GM18517 (cell line): ENCODE results near the gene LDAH.
A peak's percentile ranks its signal among the peaks of the same experiment; 100 is the strongest.

ENCODE experiments used
- ATAC-seq: cut with Tn5 transposase; IDR thresholded peaks from one replicate; pipeline ENCODE4 v1.9.1; 2021; ENCODE audit warnings: mild to moderate bottlenecking, moderate library complexity; ENCODE audit not compliant: unreplicated experiment

LDAH gene

DNA sequence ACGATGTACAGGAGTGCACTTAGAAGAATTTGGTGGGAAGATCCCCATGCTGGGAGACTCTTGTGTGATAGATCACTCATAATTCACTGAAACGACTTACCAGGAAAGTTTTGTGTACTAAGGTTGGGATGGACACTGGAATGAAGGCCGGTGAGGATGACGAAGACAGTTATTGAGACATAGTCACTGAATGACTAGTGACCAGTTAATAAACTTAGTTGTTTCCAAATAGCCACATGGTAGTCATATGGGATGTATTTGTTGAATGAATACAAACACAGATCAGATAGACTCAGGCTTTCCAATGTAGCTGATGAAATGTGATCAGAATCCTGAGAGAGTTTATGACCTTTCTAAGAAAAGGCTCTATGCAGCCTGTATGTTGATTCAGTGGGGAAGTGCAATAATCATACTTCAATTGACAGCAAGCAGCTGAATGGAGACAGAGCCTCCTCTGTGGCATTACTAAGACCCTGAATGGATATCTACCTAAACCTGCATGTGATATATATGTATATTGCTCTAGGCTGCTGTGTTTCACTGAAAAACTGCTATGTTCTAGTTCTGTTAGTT lies 135.6 kb downstream of the LDAH start:
- no peak for ATAC-seq

DNA sequence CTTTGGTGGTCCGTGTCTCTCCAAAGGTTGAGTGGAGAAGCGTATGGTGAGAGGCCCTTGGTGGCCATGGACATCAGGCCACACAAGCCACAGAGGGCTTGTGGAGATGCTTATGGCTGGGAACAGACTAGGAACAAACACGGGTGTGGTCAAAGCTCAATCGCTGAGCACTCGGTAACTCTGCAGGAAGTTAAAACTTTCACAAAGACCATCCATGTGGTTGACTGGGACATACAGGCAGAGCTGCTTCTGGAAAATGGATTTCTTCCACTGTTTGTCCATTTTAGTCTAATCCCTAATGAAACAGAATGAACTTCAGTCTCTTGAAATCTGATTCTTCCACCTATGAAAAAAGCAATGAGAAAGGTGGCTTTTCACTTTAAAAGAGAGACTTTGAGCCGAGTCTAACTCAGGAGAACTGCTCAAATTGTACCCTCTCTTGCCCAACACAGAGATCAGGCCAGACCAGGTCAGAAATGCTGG lies 138.3 kb downstream of the LDAH start:
- ATAC-seq = no peak

DNA sequence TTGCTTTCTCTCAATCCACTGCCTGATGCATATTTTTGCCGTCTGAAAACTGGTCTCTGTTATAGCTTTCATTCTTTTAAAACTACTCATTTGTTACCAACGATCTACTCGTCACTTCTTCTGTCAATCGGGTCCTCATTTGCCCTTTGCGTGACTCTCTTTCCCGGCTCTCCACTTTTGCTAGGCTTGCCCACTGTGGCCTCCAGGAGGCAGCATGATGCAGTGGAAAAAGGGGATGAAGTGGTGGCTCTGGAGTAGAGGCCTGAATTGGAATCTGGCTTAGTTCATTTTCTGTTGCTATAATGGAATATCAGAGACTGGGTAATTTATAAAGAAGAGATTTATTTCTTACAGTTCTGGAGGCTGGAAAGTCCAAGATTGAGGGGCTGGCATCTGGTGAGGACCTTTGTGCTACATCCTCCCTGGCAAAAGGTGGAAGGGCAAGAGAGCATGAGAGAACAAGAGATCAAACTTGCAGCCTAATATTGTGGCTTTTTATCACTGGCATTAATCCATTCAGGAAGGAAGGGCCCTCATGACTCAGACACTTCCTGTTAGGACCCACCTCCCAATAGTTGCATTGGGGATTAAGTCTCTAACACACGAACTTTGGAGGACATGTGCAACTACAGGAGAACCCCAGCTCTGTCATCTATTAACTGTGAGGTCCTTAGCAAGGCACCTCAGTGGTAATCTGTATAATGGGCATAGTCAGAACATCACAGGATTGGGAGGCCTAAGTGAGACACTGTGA lies 140.6 kb downstream of the LDAH start:
- ATAC-seq = no peak

DNA sequence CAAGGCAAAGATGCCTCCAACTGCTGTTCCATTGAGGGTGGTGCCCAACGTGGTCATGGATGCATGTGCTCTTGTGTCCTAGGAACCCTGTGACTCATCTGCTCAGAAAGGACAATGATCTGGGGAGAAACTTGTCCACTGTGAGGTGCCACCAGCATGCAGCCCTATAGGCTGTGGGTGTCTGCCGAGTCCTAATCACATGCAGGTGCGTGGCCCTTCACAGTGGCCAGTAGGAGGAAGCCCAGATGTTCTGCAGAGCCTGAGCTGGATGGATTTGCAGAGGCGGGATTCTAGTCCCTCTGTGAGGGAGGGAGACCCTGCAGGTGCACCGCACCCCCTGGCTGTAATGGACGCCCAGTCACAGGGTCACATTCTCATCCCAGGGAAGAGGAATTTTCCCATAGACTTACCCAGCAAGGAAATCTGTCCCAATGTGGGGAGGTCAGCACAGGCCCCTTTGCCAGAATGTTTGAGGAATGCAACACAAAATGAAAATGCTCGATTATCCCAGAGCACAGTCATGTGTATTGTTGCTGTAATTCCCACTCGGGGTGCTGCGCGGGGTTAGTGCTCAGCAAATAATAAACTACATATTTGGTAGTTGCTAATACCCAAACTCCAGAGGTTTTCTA lies 142.0 kb downstream of the LDAH start:
- ATAC-seq = no peak

DNA sequence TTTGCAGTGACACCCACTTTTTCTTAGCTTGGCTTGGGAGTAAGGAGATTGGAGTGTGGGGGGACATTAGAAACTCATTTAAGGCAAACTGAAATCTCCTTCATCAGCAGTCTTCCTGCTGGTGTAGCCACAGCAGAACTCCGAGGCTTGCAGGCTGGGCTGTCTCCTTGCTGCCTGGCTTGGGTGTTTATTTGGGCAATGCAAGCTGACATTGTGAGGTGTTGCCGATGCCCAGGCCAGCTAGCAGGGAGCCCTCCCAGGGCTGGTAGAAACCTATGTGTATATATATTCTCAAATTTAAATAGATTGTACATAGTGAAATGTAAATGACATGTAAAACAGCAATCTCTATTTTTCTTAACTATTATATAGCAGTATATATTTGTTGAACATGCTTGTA lies 144.1 kb downstream of the LDAH start:
- no peak for ATAC-seq

DNA sequence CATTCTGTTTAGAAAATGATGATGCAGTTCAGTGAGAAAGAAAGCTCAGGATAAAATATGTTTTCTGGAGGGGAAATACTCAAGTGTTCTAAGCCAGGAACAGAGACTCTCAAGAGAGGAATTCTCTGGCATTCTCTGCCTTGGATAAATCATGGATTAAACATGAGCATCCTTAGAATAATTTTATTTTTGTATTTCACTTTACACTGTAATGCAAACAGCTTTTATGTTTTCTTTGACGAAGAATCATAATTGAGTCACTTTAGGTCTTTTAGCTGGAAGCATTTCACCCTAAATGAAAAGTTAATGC lies 144.9 kb downstream of the LDAH start:
- no peak for ATAC-seq

DNA sequence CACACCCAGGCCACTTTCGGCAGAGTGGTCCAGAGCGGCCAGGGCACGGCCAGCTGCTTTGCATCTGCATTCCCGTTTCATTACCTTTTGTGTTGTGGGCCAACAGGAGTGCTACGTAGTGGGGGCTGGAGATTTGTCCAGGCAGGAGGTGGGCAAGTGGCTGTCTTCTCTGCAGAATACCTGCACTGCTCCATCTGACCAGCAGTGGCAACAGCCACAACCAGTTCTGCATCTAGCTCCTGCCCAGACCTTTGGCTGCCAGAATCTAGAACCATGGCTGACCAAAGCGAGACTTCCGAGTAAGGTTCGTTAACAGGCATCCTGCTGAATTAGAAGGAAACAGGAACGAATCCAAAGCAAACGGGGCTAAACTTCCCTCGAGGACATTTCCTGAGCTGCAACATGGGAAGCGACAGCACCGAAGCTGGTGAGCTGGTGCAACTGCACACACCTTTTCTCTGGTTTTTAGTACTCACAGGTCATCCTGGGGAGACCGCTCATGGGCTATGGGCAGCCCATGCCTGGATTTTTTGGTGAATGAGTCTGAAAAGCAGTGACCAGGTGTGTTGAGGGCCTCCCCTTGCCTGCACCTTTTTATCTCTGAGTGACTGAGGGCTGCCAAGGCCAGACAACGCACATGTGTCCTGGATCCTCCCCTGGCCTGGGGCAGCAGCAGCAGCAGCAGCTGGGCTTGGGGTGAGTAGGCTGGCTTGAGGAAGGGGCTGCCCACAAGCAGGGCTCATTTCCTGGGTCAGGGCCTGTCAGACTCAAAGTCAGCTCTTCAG lies 145.4 kb downstream of the LDAH start:
- ATAC-seq = peak; percentile 40

DNA sequence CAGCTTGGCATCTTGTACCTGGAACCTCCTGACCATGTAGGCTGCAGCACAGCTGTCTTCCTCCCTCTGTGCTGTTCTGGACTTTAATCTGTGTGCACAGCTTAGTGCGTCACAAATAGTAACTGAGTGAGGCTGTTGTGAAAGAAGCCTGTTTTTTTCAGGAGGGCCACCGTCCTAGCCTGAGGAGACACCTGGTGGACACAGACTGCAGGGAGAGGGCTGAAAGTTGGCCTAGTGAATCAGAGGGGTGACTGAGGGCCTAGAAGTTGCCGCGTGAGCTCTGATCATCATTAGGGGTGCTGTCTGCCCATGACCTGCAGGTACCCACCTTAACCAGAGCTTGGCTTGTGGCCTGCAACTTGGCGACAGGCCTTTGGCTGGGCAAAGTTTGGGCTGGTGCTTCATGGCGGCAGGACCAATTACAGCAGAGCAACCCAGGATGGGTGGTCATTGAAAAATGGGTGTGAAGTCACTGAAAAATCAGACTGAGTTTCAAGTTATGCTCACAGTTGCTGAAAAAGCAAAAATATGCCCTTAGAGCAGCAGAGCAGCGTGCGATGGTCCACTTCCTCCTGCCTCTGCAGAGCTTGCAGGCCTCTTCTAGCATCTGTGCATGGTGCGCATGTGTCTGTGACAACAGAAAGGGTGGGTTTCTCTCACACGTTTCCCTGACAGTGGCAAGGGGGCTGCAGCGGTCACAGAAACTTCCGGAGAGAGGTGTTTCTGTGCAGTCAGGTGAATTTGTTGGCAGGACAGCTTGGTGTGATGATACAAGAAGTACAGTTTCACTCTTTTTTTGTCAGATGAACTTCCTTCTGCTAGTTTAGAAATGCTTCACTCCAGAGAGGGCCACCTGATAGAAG lies 146.3 kb downstream of the LDAH start:
- peak; percentile 50 for ATAC-seq

DNA sequence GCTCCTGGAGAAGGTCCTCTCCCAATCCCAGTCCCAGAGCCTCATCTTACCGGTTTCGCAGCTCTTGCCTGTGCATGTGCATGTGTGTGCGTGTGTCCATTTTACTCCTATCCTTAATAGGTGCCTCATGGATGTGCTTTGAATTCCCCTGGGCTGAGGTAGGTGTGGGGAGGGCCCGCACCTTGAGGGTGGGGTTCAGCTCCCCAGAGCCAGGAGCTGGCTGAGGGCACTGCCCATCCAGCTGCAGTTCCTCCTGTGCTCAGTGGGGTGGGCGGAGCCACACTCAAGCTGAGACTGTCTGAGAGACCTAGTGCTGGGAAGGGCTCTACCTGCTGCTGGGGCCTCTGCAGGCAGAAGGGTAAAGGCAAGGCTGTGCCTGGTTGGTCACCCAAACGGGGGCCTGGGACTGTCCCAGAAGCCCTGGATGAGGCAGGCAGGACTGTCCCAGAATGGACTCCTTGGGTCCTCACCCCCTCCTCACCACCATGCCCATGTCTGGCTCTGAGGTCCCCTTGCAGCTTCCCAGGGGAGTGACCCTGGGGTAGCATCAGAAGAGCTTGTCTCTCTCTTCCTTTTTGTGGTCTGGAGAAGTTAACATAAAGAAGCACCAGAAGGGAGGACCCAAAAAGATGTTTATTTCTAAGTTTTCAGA lies 147.1 kb downstream of the LDAH start:
- peak; percentile 69 for ATAC-seq

DNA sequence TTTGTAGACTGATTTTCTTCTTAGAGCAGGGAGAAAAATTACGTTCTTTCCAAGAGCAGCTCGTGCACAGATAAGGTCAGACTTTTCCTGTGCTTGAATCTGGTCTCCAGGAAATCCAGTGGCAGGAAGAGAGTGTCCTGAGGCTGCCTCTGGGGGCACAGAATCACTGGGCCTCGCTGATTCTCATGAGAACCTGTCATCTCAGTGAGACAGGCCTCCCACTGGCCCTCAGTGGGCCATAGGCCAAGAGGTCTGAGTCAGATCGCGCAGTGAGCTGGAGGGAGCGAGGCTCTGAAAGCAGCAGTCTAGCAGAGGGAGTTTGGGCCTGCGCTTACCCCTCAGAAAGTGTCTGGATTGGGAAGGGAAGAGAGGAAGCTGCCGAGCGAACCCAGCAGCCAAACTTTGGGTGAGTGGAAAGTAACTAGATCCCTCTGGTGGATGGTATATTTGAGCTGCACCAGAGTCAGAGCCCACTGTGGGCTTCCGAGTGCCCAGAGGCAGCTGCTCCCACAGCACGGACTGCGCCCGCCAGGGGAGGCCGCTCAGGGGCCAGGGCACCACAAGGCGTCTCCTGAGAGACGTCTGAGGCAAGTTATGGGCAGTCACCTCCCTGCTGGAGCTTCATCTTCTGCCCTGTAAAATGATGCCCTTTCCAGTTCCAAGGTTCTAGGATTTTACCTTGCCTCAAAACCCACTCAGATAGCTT lies 147.8 kb downstream of the LDAH start:
- no peak for ATAC-seq

DNA sequence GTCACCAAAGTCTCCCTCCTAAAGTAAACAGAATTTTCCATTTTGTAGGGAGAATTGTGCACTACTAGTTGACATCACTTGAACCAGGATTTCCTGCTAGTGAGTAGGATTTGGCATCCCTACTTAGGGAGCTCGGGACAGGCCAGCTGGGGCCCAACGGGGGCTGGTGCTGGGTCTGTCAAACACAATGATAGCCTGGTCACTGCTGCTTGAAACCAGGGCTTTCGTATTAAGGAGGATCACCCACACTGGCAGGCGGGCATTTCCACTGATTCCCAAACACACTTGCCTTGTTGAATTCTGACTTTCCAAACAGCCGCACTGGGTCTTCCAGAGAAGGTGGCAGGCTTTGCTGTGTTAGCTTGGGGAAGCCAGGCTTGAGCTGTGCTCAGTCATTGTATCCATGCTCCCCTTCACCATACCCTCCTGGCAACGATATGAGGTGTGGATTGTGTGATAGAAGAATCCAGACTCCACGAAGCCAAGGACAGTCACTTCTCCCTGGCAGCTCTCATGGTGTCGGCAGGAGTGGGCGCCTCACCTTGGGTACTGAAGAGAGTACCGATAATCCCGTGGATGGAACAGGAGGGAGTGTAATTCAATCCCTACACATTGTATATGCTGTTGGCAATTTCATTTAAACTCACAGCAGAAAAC lies 148.5 kb downstream of the LDAH start:
- no peak for ATAC-seq

DNA sequence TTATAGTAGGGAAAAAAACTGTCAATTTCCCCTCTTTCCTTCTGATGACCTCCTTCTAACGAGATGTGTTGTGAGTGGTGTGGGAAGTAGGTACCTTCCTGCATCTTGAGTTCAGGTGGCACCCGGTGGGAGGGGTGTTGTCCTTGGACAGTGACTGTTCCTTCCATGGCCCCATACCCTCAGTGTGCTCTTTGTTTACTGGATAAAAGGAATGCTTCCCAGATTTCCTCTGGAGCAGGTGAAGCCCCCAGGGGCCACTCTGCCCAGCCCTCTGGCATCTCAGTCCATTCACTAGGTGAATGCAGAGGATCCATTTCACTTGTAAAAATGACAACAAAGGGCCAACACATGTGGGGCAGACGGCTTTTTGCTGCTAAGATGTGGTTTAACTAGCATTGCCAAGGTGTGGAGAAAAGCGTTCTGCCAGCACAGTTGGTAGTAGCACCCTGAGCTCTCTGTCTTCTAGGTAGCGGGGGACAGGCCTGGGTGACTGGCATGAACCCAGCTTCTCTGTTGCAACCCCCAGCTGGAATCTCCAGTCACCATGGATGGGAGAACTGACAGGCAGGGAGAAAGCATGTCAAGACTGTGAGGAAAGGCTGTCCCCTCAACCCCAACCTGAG lies 149.1 kb downstream of the LDAH start:
- ATAC-seq = no peak

DNA sequence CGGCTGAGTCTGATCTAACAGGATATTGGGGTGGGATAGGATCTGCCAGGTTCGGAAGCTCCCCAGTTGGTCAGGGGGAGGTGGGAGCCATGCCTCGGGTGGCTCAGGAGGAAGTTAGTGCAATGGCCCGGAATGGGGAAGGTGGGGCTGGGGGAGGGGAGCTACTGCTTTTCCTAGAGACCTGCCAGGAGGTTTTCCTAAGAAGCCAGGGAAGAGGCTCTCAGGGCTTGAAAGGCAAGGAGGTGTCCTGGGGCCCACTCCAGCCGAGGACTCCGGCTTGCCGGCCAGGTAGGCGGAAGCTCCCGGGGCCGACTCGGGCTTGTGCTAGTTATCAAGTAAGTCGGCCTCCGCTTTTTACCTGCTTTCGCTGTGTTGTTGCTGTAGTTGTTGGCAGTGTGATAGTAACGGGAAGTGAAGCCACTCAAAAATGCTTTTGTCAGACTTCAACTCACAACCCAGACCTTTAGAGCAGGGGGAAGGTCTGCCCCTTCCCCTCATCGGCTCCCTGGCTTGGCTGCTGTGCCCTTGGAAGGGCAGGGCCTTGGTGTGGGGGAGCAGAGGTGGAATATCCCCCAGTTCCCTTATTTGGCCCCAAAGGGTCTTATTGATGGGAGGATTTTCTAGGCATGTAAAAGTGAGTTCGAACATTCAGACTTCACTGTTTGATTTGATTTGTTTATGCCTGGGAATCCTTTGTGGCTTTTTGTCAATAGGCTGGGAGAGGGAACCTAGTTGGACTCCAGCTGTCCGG lies 150.5 kb downstream of the LDAH start:
- ATAC-seq = no peak

DNA sequence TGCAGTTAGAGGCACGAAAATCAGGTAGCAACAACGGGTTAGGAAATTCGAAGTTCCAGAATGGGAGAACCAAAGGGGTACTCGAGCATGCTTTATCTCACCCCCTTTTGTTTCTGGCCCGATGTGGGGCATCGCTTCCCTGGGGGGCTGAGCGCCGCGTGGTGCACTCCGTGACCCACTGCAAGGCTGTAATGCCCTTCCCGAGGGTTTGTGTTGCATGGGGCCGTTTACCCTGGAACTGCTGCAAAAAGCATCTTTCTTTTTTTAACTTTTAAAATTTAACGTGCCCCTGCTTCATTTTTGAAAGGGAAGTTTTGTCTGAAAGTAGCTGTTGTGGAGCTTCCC lies 151.2 kb downstream of the LDAH start:
- no peak for ATAC-seq

DNA sequence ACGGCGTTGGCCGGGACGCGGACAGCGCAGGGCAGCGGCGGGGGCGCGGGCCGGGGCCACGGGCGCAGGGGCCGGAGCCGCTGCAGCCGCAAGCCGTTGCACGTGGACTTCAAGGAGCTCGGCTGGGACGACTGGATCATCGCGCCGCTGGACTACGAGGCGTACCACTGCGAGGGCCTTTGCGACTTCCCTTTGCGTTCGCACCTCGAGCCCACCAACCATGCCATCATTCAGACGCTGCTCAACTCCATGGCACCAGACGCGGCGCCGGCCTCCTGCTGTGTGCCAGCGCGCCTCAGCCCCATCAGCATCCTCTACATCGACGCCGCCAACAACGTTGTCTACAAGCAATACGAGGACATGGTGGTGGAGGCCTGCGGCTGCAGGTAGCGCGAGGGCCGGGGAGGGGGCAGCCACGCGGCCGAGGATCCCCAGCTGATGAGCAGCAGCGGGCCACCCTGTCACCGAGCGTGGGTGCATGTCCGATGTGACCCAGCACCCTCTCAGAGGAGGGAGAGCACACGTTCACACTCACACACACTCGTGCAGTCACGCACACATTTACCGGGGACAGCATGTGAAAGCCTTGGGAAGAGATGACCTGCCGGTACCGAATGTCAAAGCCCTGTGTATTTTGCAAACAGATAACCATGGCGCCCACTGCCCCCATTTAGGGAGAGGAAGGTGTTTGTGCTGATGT lies 151.7 kb downstream of the LDAH start:
- ATAC-seq = no peak

DNA sequence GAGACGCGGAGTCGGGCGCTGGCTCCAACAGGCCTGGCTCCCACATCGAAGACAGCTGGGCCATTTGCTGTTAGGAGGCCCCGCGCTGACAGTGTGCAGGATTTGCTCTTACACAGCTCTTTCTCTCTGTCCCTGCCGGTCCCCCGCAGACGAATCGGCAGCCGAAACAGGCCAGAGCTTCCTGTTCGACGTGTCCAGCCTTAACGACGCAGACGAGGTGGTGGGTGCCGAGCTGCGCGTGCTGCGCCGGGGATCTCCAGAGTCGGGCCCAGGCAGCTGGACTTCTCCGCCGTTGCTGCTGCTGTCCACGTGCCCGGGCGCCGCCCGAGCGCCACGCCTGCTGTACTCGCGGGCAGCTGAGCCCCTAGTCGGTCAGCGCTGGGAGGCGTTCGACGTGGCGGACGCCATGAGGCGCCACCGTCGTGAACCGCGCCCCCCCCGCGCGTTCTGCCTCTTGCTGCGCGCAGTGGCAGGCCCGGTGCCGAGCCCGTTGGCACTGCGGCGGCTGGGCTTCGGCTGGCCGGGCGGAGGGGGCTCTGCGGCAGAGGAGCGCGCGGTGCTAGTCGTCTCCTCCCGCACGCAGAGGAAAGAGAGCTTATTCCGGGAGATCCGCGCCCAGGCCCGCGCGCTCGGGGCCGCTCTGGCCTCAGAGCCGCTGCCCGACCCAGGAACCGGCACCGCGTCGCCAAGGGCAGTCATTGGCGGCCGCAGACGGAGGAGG lies 152.4 kb downstream of the LDAH start:
- no peak for ATAC-seq
